ENCODE results near the gene STX16.
A peak's percentile ranks its signal among the peaks of the same experiment; 100 is the strongest.

Gene STX16

GRCh38 chr20:58682656-58683531 lies 31.8 kb downstream of the STX16 start:
- H3K27ac ChIP-seq (ENCODE audit: low read depth, low read length), result no peak overlapping the region
- H4K5ac ChIP-seq (ENCODE audit: low read length), result no peak overlapping the region
- H3K9ac ChIP-seq (ENCODE audit: low read length), result no peak overlapping the region
- WGBS (ENCODE audit: extremely low coverage, insufficient coverage, low lambda C conversion rate), result 100% methylated on average over 4 of the region's 11 CpGs
- no peak overlapping the region for H3K4me2 ChIP-seq (ENCODE audit: low read length)
- H2AK5ac ChIP-seq (ENCODE audit: low read length), result no peak overlapping the region
- H2BK5ac ChIP-seq (ENCODE audit: low read length), result no peak overlapping the region
- no peaks in the 10 kb centered on the region for H3K4me1 ChIP-seq (ENCODE audit: control insufficient read depth, low read depth, low read length)
- H3K4me3 ChIP-seq (ENCODE audit: low read length), result no peak overlapping the region
- no peak overlapping the region for H3K23ac ChIP-seq (ENCODE audit: low read length)
- no peak overlapping the region for H3K56ac ChIP-seq (ENCODE audit: low read length)
- peaks cover 2% of the 10 kb centered on the region for H3K79me1 ChIP-seq (ENCODE audit: low read length)
- no peak overlapping the region for H3K4ac ChIP-seq (ENCODE audit: low read depth, low read length)
- H3K18ac ChIP-seq (ENCODE audit: low read length), result no peak overlapping the region
- no peak overlapping the region for H2BK15ac ChIP-seq (replicated peaks; ENCODE audit: low read depth)
- H3K27me3 ChIP-seq (ENCODE audit: insufficient read depth, low read length, poor library complexity), result no peaks in the 10 kb centered on the region
- H2BK120ac ChIP-seq (ENCODE audit: low read depth, low read length), result no peak overlapping the region
- no peaks in the 10 kb centered on the region for H3K79me2 ChIP-seq (ENCODE audit: control insufficient read depth, insufficient read depth, low read length)
- no peak for DNase-seq
- H4K8ac ChIP-seq (ENCODE audit: low read depth, low read length), result no peak overlapping the region
- H3K36me3 ChIP-seq (ENCODE audit: control insufficient read depth, insufficient read depth, low read length), result peaks cover 5% of the 10 kb centered on the region

- Histone ChIP-seq H3K27ac (ENCODE audit: low read depth, low read length) (no peak overlapping the region), H3K4me1 (ENCODE audit: control insufficient read depth, low read depth, low read length) (no peaks in the 10 kb centered on the region), H2AK5ac (ENCODE audit: low read length) (no peak overlapping the region), H2BK15ac (replicated peaks; ENCODE audit: low read depth) (no peak overlapping the region), H3K23ac (ENCODE audit: low read length) (no peak overlapping the region), H4K8ac (ENCODE audit: low read depth, low read length) (no peak overlapping the region), H3K27me3 (ENCODE audit: insufficient read depth, low read length, poor library complexity) (no peaks in the 10 kb centered on the region), H3K18ac (ENCODE audit: low read length) (no peak overlapping the region), H3K36me3 (ENCODE audit: control insufficient read depth, insufficient read depth, low read length) (peaks cover 3% of the 10 kb centered on the region), H2BK120ac (ENCODE audit: low read depth, low read length) (no peak overlapping the region), H3K9ac (ENCODE audit: low read length) (no peak overlapping the region), H3K56ac (ENCODE audit: low read length) (no peak overlapping the region), H3K79me1 (ENCODE audit: low read length) (no peaks in the 10 kb centered on the region), H3K79me2 (ENCODE audit: control insufficient read depth, insufficient read depth, low read length) (no peaks in the 10 kb centered on the region), H3K4me2 (ENCODE audit: low read length) (no peak overlapping the region), H2BK5ac (ENCODE audit: low read length) (no peak overlapping the region), H4K5ac (ENCODE audit: low read length) (no peak overlapping the region), H3K4ac (ENCODE audit: low read depth, low read length) (no peak overlapping the region), H3K4me3 (ENCODE audit: low read length) (no peak overlapping the region)
- DNase-seq, result no peak
- no CpG with 5 or more reads among the region's 2 CpGs for WGBS (ENCODE audit: extremely low coverage, insufficient coverage, low lambda C conversion rate)
Observed at GRCh38 chr20:58684291-58684690, 33.2 kb downstream of the STX16 start.

DNA sequence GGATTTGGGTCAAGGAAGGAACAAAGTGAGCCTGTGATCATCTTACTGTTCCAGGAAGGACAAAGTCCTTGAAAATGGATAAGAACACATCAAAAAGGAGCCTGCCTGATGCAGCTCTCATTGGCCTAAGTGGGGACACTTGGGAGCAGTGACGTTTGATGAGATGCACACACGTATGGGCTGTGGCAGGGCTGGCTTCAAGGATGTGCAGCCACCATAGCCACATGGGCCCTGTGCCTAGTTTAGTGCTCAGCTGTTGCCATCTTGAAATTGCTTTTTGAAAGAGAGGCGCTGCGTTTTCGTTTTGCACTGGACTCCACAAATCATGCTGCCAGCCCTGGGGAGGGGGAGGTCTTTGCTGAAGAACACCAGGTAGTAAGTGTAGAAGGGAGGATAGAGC lies 34.9 kb downstream of the STX16 start:
- Histone ChIP-seq H3K18ac (ENCODE audit: low read length) (no peak overlapping the region), H2AK5ac (ENCODE audit: low read length) (no peak overlapping the region), H3K4ac (ENCODE audit: low read depth, low read length) (no peak overlapping the region), H3K56ac (ENCODE audit: low read length) (no peak overlapping the region), H2BK5ac (ENCODE audit: low read length) (no peak overlapping the region), H2BK15ac (replicated peaks; ENCODE audit: low read depth) (no peak overlapping the region), H3K36me3 (ENCODE audit: control insufficient read depth, insufficient read depth, low read length) (no peaks in the 10 kb centered on the region), H3K23ac (ENCODE audit: low read length) (no peak overlapping the region), H4K5ac (ENCODE audit: low read length) (no peak overlapping the region), H3K9ac (ENCODE audit: low read length) (no peak overlapping the region), H3K4me3 (ENCODE audit: low read length) (no peak overlapping the region), H3K4me1 (ENCODE audit: control insufficient read depth, low read depth, low read length) (no peaks in the 10 kb centered on the region), H3K27me3 (ENCODE audit: insufficient read depth, low read length, poor library complexity) (no peaks in the 10 kb centered on the region), H3K79me1 (ENCODE audit: low read length) (no peaks in the 10 kb centered on the region), H2BK120ac (ENCODE audit: low read depth, low read length) (no peak overlapping the region), H3K4me2 (ENCODE audit: low read length) (no peak overlapping the region), H4K8ac (ENCODE audit: low read depth, low read length) (no peak overlapping the region), H3K27ac (ENCODE audit: low read depth, low read length) (no peak overlapping the region), H3K79me2 (ENCODE audit: control insufficient read depth, insufficient read depth, low read length) (no peaks in the 10 kb centered on the region)
- no peak for DNase-seq
- no CpG with 5 or more reads among the region's 5 CpGs for WGBS (ENCODE audit: extremely low coverage, insufficient coverage, low lambda C conversion rate)

DNA sequence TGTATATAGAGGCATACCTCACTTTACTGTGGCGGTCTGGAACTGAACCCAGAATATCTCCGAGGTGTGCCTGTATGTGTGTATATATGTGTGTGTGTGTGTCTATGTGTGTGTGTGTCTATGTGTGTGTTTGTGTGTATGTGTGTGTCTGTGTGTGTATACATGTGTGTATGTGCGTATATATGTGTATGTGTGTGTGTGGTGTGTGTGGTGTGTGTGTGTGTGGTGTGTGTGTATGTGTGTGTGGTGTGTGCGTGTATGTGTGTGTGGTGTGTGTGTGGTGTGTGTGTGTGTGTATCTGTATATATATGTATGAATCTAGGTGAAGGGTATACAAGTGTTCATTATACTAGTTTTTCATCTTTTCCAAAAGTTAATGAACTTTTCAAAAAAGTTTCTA lies 37.3 kb downstream of the STX16 start:
- Histone ChIP-seq H4K5ac (ENCODE audit: low read length) (no peak overlapping the region), H2BK120ac (ENCODE audit: low read depth, low read length) (no peak overlapping the region), H2BK15ac (replicated peaks; ENCODE audit: low read depth) (no peak overlapping the region), H2BK5ac (ENCODE audit: low read length) (no peak overlapping the region), H3K56ac (ENCODE audit: low read length) (no peak overlapping the region), H3K18ac (ENCODE audit: low read length) (no peak overlapping the region), H2AK5ac (ENCODE audit: low read length) (no peak overlapping the region), H3K27me3 (ENCODE audit: insufficient read depth, low read length, poor library complexity) (no peaks in the 10 kb centered on the region), H3K79me2 (ENCODE audit: control insufficient read depth, insufficient read depth, low read length) (no peaks in the 10 kb centered on the region), H3K9ac (ENCODE audit: low read length) (no peak overlapping the region), H3K36me3 (ENCODE audit: control insufficient read depth, insufficient read depth, low read length) (no peaks in the 10 kb centered on the region), H3K4me3 (ENCODE audit: low read length) (no peak overlapping the region), H3K23ac (ENCODE audit: low read length) (no peak overlapping the region), H3K4ac (ENCODE audit: low read depth, low read length) (no peak overlapping the region), H3K79me1 (ENCODE audit: low read length) (no peaks in the 10 kb centered on the region), H3K4me2 (ENCODE audit: low read length) (no peak overlapping the region), H3K27ac (ENCODE audit: low read depth, low read length) (no peak overlapping the region), H3K4me1 (ENCODE audit: control insufficient read depth, low read depth, low read length) (no peaks in the 10 kb centered on the region), H4K8ac (ENCODE audit: low read depth, low read length) (no peak overlapping the region)
- WGBS (ENCODE audit: extremely low coverage, insufficient coverage, low lambda C conversion rate), result 100% methylated on average over 1 of the region's 4 CpGs
- DNase-seq, result no peak

DNA sequence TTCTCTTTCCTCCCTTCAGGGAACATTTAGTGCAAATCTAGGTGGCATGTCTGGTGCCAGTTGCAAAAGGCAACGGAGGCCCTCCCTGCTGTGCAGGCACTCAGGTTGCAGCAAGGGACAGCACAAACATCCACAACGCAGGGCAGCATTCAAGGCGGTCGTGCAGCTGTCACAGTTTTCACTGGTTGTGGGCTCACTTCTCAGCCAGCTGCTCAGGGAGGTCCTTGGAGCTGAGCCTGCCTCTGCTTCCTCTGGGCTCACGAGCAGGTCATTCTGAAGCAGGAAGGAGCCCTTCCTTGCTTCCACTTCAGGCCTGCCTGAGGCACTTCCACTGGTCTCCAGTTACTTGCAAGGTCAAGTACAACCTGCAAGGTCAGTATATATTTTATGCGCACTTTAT lies 37.8 kb downstream of the STX16 start:
- no peaks in the 10 kb centered on the region for H3K36me3 ChIP-seq (ENCODE audit: control insufficient read depth, insufficient read depth, low read length)
- no peak overlapping the region for H2BK15ac ChIP-seq (replicated peaks; ENCODE audit: low read depth)
- DNase-seq, result no peak
- H3K23ac ChIP-seq (ENCODE audit: low read length), result no peak overlapping the region
- peak overlapping the region; percentile 32 for H3K9ac ChIP-seq (ENCODE audit: low read length)
- no peak overlapping the region for H4K5ac ChIP-seq (ENCODE audit: low read length)
- no peak overlapping the region for H3K4me3 ChIP-seq (ENCODE audit: low read length)
- H3K27ac ChIP-seq (ENCODE audit: low read depth, low read length), result no peak overlapping the region
- no peaks in the 10 kb centered on the region for H3K4me1 ChIP-seq (ENCODE audit: control insufficient read depth, low read depth, low read length)
- no peaks in the 10 kb centered on the region for H3K27me3 ChIP-seq (ENCODE audit: insufficient read depth, low read length, poor library complexity)
- H3K4me2 ChIP-seq (ENCODE audit: low read length), result no peak overlapping the region
- no peaks in the 10 kb centered on the region for H3K79me2 ChIP-seq (ENCODE audit: control insufficient read depth, insufficient read depth, low read length)
- H3K18ac ChIP-seq (ENCODE audit: low read length), result no peak overlapping the region
- no peaks in the 10 kb centered on the region for H3K79me1 ChIP-seq (ENCODE audit: low read length)
- no CpG with 5 or more reads among the region's 6 CpGs for WGBS (ENCODE audit: extremely low coverage, insufficient coverage, low lambda C conversion rate)
- peak overlapping the region; percentile 34 for H3K56ac ChIP-seq (ENCODE audit: low read length)
- H2BK5ac ChIP-seq (ENCODE audit: low read length), result no peak overlapping the region
- H3K4ac ChIP-seq (ENCODE audit: low read depth, low read length), result no peak overlapping the region
- no peak overlapping the region for H4K8ac ChIP-seq (ENCODE audit: low read depth, low read length)
- no peak overlapping the region for H2AK5ac ChIP-seq (ENCODE audit: low read length)
- no peak overlapping the region for H2BK120ac ChIP-seq (ENCODE audit: low read depth, low read length)

All from mesendoderm (in vitro differentiated cells).